ENCODE results near the gene ARRDC5.
A peak's percentile ranks its signal among the peaks of the same experiment; 100 is the strongest.
"Not testable (repeated sequence)": the region's sequence is repeated elsewhere in the genome, so short reads cannot be mapped to it uniquely, and the experiment has no call there.

The ARRDC5 gene

DNA sequence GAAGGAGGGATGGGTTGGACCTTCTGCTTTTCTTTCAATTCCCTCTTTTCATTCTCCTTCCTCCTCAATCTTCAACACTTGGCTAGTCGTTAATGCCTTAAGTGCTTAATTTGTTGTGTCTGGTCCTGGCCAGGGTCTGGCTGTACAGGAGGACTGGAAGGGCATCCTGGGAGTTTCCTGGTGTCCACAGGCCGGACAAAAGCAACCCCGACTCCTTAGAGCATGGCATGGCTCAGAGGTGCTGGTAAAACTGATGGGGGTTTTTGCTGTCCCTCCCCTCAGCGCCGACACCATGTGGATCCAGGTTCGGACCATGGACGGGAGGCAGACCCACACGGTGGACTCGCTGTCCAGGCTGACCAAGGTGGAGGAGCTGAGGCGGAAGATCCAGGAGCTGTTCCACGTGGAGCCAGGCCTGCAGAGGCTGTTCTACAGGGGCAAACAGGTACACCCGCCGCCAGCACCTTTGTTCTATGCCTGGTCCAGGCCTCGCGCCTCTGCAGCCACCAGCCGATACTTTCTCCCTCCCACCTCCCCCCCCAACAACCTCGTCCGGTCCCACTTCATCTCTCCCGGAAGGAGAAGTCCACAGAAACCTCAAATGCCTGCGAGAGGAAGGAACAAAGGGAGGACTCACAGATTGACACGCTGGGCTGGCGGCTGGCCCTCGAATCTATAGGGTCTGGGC lies 8.0 kb upstream of the ARRDC5 start:
- DNase-seq (ENCODE audit: low read depth in 2 of 2): peak in 1 of 2 experiments; percentile 22

- DNase-seq (ENCODE audit: low read depth in 2 of 2): peak; percentile 88 to 95
Observed at GRCh38 chr19:4909897-4910593, 7.3 kb upstream of the ARRDC5 start.

GRCh38 chr19:4909156-4909896 lies 6.6 kb upstream of the ARRDC5 start, which contains the start of gene UHRF1:
Gene UHRF1 (plus strand): TSS chr19:4909501. CDS start chr19:4910886, 1,385 bp downstream.
- DNase-seq (ENCODE audit: low read depth in 2 of 2): peak; percentile 56 to 78

GRCh38 chr19:4908781-4909155 lies 6.1 kb upstream of the ARRDC5 start:
- DNase-seq (ENCODE audit: low read depth in 2 of 2): no peak

DNA sequence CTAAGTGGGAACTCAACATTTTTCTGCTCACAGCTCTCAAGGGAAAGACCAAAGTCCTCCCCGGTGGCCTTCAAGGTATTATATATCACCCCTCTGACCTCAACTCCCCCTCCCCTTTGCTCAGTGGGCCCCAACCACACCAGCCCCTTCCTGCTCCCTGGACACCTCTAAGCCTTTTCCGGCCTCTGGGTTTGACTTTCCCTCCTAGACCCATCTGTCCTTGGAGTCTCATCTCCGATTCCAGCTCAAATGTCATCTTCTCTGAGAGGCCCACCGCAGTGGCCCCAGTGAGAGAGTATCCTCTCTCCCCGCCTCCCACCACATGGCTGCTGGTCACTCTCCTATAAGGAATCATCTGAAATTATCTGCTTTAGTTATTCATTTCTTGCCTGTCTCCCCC lies 5.7 kb upstream of the ARRDC5 start:
- no peak for DNase-seq (ENCODE audit: low read depth in 2 of 2)

DNA sequence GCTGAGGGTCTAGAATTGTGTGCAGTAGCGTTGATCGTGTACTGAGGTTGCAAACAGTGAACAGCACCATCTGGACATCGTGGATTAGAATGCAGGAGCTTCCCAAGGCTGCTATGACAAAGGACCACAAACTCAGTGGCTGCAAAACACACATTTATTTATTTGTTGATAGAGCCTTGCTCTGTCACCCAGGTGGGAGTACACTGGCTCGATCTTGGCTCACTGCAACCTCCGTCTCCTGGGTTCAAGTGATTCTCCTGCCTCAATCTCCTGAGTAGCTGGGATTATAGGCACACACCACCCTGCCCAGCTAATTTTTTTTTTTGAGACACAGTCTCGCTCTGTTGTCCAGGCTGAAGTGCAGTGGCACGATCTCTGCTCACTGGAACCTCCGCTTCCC lies 4.3 kb upstream of the ARRDC5 start:
- no peak for DNase-seq (ENCODE audit: low read depth in 2 of 2)

GRCh38 chr19:4904481-4904880 lies 1.8 kb upstream of the ARRDC5 start:
- DNase-seq (ENCODE audit: low read depth in 2 of 2): no peak

DNA sequence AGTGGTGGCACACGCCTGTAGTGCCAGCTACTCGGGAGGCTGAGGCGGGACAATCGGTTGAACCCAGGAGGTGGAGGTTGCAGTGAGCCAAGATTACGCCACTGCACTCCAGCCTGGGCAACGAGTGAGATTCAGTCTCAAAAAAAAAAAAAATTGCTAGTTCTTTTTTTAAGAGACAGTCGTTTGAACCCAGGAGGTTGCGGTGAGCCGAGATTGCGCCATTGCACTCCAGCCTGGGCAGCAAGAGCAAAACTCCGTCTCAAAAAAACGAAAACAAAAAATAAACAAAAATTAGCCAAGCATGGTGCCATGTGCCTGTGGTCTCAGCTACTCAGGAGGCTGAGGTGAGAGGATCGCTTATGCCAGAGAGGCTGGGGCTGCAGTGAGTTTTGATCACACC lies 1.8 kb downstream of the ARRDC5 start:
- DNase-seq (ENCODE audit: low read depth in 2 of 2): not testable (repeated sequence)

DNA sequence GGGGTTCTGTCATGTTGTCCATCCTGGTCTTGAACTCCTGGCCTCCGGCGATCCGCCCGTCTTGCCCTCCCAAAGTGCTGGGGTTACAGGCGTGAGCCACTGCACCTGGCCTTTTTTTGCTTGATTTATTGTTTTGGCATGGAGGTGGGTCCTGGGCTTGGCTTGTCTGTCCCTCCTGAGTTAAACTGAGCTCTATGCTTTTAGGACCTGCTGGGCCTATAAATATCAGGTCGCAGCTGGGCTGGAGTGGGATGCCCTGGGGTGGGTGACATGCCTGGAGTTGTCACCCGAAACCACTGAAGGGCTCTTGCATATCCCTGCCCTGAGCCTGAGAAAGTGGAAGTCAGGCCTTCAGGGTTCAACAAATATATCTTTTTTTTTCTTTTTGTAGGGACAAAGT lies 5.5 kb downstream of the ARRDC5 start:
- no peak for DNase-seq (ENCODE audit: low read depth in 2 of 2)

- no peak for DNase-seq (ENCODE audit: low read depth in 2 of 2)
Observed at GRCh38 chr19:4896372-4896771, 6.3 kb downstream of the ARRDC5 start.

DNA sequence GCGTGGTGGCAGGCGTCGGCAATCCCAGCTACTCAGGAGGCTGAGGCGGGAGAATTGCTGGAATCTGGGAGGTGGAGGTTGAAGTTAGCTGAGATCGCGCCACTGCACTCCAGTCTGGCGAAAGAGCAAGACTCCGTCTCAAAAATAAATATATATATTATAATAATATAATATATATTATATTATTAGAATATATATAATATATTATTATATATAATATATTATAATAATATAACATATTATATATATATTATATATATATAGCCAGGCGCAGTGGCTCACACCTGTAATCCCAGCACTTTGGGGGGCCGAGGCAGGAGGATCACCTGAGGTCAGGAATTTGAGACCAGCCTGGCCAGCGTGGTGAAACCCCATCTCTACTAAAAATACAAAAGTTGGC lies 9.7 kb downstream of the ARRDC5 start:
- not testable (repeated sequence) for DNase-seq (ENCODE audit: low read depth in 2 of 2)

- DNase-seq (ENCODE audit: low read depth in 2 of 2): no peak
Observed at GRCh38 chr19:4891066-4891465, 11.6 kb downstream of the ARRDC5 start.

DNA sequence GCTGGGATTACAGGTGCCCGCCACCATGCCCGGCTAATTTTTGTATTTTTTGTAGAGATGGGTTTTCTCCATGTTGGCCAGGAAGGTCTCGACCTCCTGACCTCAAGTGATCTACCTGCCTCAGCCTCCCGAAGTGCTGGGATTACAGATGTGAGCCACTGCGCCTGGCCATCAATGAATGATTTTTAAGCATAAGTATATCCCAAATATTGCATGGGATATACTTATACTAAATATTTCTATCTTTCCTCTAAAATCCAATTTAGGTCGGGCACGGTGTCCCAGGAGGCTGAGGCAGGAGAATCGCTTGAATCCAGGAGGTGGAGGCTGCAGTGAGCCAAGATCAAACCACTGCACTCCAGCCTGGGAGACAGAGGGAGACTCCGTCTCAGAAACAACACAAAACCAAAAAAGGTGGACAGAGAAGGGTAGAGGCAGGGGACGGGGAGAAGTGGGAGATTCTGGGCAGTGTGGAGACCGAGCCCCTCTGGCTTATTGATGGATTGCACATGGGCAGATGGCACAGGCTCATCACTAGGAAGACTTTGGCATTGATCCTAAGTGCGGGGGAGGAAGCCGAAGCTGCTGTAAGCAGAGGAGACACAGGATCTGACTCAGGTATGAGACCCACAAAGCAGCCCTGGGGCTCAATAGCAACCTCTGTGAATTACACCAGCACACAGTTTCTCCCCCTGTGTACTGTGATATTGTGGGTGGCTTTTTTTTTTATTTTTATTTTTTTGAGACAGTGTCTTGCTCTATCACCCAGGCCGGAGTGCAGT lies 13.5 kb downstream of the ARRDC5 start:
- DNase-seq (ENCODE audit: low read depth in 2 of 2): no peak

- DNase-seq (ENCODE audit: low read depth in 2 of 2): not testable (repeated sequence)
Observed at GRCh38 chr19:4887803-4888202, 14.9 kb downstream of the ARRDC5 start.

- DNase-seq (ENCODE audit: low read depth in 2 of 2): not testable (repeated sequence)
Observed at GRCh38 chr19:4884993-4885392, 17.7 kb downstream of the ARRDC5 start.

DNA sequence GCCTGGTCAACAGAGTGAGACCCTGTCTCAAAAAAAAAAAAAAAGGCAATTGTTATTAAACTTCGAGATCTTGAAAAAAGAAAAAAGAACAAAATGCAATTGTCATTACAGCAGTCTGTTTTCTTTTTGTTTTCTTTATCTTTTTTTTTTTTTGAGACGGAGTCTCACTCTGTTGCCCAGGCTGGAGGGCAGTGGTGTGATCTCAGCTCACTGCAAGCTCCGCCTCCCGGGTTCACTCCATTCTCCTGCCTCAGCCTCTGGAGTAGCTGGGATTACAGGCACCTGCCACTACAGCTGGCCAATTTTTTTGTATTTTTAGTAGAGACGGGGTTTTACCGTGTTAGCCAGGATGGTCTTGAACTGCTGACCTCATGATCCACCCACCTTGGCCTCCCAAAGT lies 19.8 kb downstream of the ARRDC5 start:
- DNase-seq (ENCODE audit: low read depth in 2 of 2): not testable (repeated sequence)

- no peak for DNase-seq (ENCODE audit: low read depth in 2 of 2)
Observed at GRCh38 chr19:4879041-4879440, 23.7 kb downstream of the ARRDC5 start.

- DNase-seq (ENCODE audit: low read depth in 2 of 2): no peak
Observed at GRCh38 chr19:4878491-4878968, 24.2 kb downstream of the ARRDC5 start.

DNA sequence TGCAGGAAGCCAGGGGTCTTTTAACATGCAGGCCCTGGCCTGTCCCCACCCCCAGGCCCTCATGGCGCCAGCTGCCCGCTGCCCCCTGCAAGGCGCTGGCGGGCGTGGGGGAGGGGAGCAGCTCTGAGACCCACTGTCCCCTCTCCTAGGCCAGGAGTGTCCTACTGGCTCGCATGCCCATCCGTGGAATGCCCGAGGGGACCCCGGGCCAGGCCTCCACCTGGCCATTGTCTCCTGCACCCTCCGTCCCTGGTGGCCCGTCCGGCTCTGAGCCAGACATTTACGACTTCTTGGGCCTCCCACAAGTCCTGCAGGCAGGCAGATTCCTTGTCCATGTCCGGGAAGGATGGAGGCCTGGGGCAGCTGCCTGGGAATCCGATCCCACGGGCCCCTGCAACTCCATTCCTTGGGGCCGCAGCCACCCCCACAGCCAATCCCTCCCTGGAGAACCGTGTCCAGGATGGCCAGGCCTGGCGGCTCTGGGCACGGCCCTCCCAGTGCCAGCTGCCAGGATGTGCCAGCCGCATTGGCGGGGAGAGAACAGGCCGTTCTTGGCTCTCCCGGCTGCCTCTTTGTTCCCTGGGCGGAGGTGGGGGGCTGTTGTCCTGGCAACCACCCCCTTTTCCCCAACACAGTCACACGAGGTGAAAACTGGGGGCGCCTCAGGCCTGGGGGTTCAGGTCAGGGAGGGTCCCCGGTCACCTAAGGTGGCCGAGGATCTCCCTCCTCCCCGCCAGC lies 24.8 kb downstream of the ARRDC5 start:
- DNase-seq (ENCODE audit: low read depth in 2 of 2): no peak

- DNase-seq (ENCODE audit: low read depth in 2 of 2): no peak
Observed at GRCh38 chr19:4873930-4874329, 28.8 kb downstream of the ARRDC5 start.

DNA sequence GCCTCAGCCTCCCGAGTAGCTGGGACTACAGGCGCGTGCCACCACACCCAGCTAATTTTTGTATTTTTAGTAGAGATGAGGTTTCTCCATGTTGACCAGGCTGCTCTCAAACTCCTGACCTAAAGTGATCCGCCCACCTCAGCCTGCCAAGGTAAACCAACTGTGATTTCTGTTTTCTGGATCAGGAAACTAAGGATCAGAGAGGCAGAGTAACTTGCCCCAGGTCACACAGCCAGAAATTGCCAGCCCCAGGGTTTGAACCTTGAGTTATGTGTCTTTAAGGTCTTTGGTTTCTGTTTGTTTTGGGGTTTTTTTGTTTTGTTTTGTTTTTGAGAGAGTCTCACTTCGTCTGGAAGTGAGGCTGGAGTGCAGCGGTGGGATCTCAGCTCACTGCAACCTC lies 31.0 kb downstream of the ARRDC5 start:
- no peak for DNase-seq (ENCODE audit: low read depth in 2 of 2)

Data from stimulated activated CD4-positive, alpha-beta T cell treated with anti-CD3 and anti-CD28 coated beads, Interleukin-12 subunit alpha, Interleukin-12 subunit beta, amount 100 ng/mL, for 24 hours (primary cell).